ENCODE results near the gene POFUT1.
A peak's percentile ranks its signal among the peaks of the same experiment; 100 is the strongest.

The POFUT1 gene

GRCh38 chr20:32282461-32282860 is 74.8 kb downstream of the POFUT1 start:
- no peak for DNase-seq

- no peak for DNase-seq
These were observed 77.5 kb downstream of the POFUT1 start for GRCh38 chr20:32285082-32285620.

GRCh38 chr20:32285621-32286371 is 78.1 kb downstream of the POFUT1 start:
- peak; percentile 56 for DNase-seq

GRCh38 chr20:32287231-32287638 is 79.6 kb downstream of the POFUT1 start:
- DNase-seq: no peak

All from GF-D8 (cell line).